Upper lobe of left lung (tissue), 4 donors: ENCODE measurements around the gene RNF224.

Experiments
- POLR2A ChIP-seq, 4 donors: fragments of 450-650 bp; IDR thresholded peaks; one replicate each; pipeline ENCODE4 v1.5.1; 2016 to 2017; ENCODE audit warnings: antibody characterized with exemption in 4 of 4, mild to moderate bottlenecking in 2 of 4
- POLR2AphosphoS5 ChIP-seq, 2 donors: sonication (generic); formaldehyde crosslinking; IDR thresholded peaks; one replicate each; pipeline ENCODE4 v1.5.1; 2017; ENCODE audit warnings: antibody characterized with exemption in 2 of 2
- TF ChIP-seq, protein P1 (sequence below), 6 experiments: fragments of 450-650 bp in 4 of 6; fragments of 200-600 bp in 2 of 6; sonication (generic) in 2 of 6; IDR thresholded peaks; one replicate each; pipeline ENCODE4 v1.5.1; 2016 to 2019; ENCODE audit warnings: antibody characterized with exemption in 6 of 6

DNA sequence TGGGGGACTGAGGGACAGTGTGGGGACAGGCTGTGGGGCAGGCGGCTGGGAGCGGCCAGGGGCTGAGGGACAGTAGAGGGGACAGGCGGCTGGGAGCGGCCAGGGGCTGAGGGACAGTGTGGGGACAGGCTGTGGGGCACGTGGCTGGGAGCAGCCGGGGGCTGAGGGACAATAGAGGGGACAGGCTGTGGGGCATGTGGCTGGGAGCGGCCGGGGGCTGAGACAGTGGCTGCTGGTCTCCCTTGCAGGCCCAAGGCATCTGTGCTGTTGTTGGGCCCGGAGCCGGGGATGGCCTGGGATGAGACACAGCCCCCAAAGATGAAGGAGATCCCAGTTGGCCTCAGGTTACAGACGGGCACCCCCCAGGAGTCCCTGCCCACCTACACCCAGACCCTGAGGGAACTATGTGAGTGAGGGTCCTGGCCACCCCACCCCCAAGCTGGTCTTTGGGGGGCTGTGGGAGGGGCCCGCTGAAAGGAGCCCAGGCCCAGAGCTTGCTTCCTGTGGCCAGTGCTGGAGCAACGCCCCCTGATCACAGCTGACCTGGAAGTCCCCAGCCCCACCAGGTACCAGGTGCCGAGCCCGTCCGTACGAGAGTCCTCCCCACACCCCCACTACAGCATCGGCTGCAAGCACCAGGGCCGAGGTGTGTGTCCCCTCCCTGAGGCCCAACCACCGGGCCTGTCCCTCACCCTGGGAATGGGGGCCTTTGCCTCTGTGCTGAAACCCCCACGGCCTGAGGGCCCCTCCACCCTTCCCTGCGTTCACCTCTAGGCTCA lies 24.4 kb downstream of the RNF224 start:
- TF ChIP-seq, protein P1, sequence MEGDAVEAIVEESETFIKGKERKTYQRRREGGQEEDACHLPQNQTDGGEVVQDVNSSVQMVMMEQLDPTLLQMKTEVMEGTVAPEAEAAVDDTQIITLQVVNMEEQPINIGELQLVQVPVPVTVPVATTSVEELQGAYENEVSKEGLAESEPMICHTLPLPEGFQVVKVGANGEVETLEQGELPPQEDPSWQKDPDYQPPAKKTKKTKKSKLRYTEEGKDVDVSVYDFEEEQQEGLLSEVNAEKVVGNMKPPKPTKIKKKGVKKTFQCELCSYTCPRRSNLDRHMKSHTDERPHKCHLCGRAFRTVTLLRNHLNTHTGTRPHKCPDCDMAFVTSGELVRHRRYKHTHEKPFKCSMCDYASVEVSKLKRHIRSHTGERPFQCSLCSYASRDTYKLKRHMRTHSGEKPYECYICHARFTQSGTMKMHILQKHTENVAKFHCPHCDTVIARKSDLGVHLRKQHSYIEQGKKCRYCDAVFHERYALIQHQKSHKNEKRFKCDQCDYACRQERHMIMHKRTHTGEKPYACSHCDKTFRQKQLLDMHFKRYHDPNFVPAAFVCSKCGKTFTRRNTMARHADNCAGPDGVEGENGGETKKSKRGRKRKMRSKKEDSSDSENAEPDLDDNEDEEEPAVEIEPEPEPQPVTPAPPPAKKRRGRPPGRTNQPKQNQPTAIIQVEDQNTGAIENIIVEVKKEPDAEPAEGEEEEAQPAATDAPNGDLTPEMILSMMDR (IDR thresholded peaks at IDR 0.05): no peak
- TF ChIP-seq POLR2A (IDR thresholded peaks at IDR 0.05): no peak
- TF ChIP-seq POLR2AphosphoS5 (IDR thresholded peaks at IDR 0.05): no peak
